GM12875 (cell line): ENCODE data around the gene CANT1.
A peak's percentile ranks its signal among the peaks of the same experiment; 100 is the strongest.
"Not testable (repeated sequence)": the region's sequence is repeated elsewhere in the genome, so short reads cannot be mapped to it uniquely, and the experiment has no call there.

ENCODE experiments used
- H3K4me3 ChIP-seq: one replicate; pipeline ENCODE4 v1.5.1; 2011; ENCODE audit warnings: low read depth, low read length, control low read depth
- TF ChIP-seq, protein P1 (sequence below): IDR thresholded peaks from 2 replicates; pipeline ENCODE4 v1.5.1; 2011; ENCODE audit warnings: low read depth, mild to moderate bottlenecking, control low read depth, inconsistent platforms, low read length, moderate library complexity, borderline replicate concordance; ENCODE audit not compliant: insufficient read depth

The CANT1 gene

DNA sequence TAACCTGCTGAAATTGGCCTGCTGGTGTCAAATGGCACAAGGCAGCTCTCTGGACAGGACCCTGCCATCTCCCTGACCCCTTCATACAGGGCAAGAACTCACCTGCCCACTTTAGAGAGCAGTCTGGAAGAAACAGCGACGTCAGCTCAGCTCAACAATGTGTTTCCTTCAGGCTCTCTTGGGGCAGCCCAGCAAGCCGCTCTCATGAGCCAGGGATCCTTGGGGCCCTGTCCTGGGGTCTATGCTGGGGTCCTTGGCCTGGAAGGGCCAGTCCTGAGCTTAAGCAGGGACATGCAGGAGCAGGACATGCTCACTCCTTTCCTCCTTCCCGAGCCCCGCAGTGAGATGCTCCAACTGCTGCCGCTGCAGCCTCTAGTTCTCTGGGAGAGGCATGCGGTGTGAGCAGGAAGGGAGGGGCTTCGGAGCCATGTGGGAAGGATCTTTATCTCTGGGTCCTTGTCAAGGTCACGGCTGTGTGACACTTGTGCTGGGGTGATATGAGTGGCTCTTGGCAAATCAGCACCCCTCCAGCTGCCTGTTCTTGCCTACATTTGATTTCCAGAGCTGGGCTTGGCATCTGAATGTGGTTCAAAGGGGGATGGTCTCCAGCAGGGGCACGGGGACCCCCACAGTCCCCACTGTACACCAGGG, 17.8 kb upstream of the CANT1 start:
- no peak overlapping the region for H3K4me3 ChIP-seq
- TF ChIP-seq, protein P1, sequence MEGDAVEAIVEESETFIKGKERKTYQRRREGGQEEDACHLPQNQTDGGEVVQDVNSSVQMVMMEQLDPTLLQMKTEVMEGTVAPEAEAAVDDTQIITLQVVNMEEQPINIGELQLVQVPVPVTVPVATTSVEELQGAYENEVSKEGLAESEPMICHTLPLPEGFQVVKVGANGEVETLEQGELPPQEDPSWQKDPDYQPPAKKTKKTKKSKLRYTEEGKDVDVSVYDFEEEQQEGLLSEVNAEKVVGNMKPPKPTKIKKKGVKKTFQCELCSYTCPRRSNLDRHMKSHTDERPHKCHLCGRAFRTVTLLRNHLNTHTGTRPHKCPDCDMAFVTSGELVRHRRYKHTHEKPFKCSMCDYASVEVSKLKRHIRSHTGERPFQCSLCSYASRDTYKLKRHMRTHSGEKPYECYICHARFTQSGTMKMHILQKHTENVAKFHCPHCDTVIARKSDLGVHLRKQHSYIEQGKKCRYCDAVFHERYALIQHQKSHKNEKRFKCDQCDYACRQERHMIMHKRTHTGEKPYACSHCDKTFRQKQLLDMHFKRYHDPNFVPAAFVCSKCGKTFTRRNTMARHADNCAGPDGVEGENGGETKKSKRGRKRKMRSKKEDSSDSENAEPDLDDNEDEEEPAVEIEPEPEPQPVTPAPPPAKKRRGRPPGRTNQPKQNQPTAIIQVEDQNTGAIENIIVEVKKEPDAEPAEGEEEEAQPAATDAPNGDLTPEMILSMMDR, result no peak

DNA sequence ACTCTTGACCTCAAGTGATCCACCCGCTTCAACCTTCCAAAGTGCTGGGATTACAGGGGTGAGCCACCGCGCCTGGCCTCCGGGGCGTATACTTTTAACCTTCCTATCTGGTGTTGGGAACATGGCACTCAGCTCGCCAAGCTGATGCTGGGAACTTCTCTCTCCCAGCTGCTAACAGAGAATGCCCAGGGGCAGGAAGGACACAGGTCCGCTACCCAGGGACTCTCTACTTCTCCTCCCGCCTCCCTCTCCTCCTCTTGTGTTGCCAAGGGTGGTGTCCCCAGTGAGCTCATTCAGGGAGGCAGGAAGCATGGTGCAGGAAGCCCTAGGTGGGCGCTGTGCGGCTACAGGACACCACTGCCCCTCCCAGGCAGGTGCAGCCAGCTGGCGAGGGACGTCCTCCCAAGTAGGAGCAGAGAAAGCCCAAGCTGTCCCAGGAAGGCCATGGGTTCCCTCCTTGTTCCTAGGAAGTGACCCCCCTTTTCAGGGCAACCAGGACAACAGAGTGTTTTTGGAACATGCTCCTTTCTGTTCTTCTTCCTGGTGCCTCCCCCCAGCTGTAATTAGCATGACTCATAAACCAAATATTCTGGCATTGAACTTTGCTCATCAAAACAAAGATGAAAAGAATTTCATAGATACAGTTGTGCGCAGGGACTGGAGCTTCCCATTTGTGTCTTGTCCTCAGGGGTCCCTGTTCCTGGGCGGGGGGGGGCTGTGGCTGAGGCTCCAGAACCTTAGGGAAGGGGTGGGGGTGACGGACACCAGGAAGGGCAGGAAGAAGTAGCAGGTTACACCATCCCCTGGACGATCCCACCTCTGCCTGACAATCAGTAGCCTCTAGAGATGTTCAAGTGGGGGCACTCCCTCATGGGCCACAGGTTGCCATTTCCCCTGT, 17.1 kb upstream of the CANT1 start:
- TF ChIP-seq, protein P1, result no peak
- H3K4me3 ChIP-seq, result no peak overlapping the region

DNA sequence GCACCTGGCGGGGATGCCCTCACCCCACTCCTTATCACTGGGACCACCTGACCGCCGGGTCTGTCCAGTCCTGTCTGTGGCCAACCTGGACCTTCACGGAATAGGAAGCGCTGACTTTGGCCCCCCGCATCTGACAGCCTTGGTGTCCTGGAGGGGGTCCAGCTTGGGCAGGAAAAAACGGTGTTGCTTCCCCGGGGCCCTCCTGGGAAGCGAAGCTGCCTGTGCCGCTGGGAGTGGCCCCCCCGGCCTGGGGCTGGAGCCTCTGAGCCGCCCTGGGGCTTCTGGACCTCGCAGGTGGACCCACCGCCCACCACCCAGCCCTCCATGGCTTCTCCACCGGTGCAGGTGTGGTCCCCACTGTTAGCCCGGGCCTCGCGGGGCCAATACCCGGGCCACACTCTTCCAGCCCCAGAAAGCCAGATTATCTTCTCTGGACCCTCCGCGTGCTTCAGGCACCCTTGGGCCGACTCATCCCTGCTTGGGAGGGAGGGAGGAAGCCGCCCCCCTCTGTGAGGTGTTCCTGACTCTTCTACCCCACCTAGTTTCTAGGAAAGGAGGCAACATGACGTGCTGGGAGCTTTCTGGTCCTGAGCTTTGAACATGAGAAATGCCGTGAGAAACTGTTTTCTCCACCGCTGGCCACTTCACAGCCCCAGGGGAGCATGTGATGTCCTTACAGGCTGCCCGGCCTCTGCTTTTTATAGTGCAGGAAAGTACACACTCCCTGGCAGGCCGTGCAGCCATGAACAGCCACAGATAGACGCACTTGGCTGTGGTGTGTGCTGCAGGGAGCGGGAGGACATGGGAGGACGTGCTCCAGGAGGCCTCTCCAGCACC, 15.6 kb upstream of the CANT1 start:
- H3K4me3 ChIP-seq, result no peak overlapping the region
- TF ChIP-seq, protein P1, result no peak

DNA sequence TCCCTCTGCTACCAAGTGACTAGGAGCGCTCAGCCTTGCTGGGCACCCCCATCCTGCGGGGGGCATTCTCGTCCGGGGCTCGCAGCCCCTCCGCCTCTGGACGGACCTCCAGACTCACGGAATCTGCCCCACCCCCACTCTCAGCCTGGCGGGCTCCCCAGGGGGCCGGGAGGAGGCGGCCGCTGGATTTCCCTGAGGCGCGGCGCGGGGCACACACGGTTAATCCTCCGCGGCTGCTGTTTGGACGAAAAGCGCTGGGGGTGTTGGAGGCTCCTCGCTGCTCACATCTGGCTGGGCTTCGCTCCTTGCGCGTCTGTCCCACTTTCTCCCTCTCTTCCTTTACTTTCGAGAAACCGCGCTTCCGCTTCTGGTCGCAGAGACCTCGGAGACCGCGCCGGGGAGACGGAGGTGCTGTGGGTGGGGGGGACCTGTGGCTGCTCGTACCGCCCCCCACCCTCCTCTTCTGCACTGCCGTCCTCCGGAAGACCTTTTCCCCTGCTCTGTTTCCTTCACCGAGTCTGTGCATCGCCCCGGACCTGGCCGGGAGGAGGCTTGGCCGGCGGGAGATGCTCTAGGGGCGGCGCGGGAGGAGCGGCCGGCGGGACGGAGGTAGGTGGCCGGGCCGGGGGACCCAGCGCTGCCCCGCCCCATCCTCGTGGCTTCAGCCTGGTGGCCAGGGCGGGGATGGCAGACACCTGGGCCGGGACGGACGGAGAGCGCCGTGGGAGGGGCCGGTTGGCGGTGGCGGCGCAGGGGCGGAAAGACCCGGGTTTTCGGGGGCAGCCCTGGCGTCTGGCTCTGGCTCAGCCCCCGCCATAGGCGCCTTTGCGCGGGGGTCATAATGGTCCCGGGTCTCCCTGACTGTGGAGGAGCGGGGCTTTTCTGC, 14.6 kb upstream of the CANT1 start, which contains the start of gene C1QTNF1:
C1QTNF1 (plus strand) TSS at position 284 of the 886 bp plus-strand sequence. CDS start 19,800 bp downstream, outside the sequence.
- no peak within 1 kb of the TSS for H3K4me3 ChIP-seq
- TF ChIP-seq, protein P1, result 0 out of 2 replicates have a peak, but pooled peaks have one; percentile 19

DNA sequence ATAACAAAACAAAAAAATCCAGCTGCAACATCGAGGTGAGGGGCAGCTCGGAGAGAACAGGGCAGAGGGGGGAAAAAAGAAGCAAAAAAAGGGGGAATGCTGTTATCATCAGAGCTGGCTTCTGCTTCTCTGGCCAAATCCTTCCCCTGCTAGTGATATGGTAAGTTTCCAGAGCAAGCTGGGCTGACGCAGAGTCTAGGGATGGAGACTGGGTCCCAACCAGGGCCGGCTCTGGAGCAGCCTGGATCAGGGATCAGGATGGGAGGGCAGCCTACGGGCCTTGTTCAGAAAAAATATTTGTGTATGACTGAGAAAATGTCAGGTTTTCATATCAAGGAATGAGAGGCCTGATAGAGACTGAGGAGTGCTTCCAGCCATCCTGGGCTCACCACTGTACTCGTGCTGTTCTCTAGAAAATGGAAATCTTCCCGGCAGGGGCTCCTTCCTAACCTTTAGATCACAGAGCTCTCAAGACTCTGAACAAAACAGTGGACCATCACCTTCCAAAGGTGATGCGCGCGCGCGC, 13.7 kb upstream of the CANT1 start:
- H3K4me3 ChIP-seq, result no peak overlapping the region
- TF ChIP-seq, protein P1, result no peak

DNA sequence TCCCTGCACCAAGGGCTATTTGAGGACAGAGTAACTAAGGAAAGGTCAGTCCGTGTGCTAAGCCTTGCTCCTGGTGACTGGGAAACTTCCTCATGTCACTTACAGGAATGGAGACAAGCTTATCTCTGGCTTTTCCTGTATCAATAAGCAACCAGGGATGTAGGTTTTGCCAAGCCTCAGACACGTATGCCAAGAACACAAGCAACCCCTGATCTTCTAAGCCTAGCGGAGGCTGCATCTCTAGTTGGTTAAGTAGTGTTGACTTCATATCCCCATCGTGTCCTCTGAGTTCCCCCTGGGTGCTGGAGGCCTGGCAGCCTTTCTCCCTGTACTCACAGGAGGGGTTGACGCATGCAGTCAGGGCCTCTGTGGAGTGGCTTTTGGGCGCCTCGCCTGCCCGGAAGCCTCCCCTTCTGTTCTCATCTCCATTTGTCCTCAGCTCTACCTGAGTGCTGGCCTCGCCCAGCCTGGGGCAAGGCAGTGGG, 13.0 kb upstream of the CANT1 start:
- H3K4me3 ChIP-seq, result no peak overlapping the region
- TF ChIP-seq, protein P1, result no peak

DNA sequence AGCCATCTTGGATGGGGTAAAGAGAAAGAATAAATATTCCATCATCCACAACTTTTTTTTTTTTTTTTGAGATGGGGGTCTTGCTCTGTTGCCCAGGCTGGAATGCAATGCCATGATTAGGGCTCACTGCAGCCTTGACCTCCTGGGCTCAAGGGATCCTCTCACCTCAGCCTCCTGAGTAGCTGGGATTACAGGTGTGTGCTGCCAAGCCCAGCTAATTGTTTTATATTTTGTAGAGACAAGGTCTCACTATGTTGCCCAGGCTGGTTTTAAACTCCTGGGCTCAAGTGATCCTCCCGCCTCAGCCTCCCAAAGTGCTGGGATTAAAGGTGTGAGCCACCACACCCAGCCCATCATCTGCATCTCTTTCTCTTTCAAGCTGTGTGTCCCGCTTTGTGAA, 12.4 kb upstream of the CANT1 start:
- H3K4me3 ChIP-seq, result not testable (repeated sequence)
